Chondrocyte (in vitro differentiated cells): ENCODE measurements around the gene CDC42BPB. TPM values are rescaled to one million over a fixed set of nuclear protein-coding genes. Genes with fewer than 3 reads are reported as not detected.
"Not testable (repeated sequence)": the region's sequence is repeated elsewhere in the genome, so short reads cannot be mapped to it uniquely, and the experiment has no call there.

ENCODE experiments used
- DNase-seq: peaks from one replicate; pipeline ENCODE4 v3.0.0; 2021; ENCODE audit warnings: mixed read lengths, low spot score
- H3K27ac Mint-ChIP-seq: one replicate; pipeline ENCODE4 v1.8.0; 2021; ENCODE audit warnings: mild to moderate bottlenecking, moderate library complexity, mixed read lengths; ENCODE audit not compliant: unreplicated experiment
- H3K27me3 Mint-ChIP-seq: 2 replicates; pipeline ENCODE4 v1.8.0; 2021; ENCODE audit warnings: low read depth, mixed read lengths
- H3K36me3 Mint-ChIP-seq: 2 replicates; pipeline ENCODE4 v1.8.0; 2021; ENCODE audit warnings: low read depth, mixed read lengths
- H3K4me1 Mint-ChIP-seq: 2 replicates; pipeline ENCODE4 v1.8.0; 2021; ENCODE audit warnings: low read depth, mild to moderate bottlenecking, mixed read lengths
- H3K4me3 Mint-ChIP-seq: one replicate; pipeline ENCODE4 v1.8.0; 2021; ENCODE audit warnings: mild to moderate bottlenecking, moderate library complexity, mixed read lengths; ENCODE audit not compliant: unreplicated experiment
- H3K9me3 Mint-ChIP-seq: 2 replicates; pipeline ENCODE4 v1.8.0; 2021; ENCODE audit warnings: low read depth, mixed read lengths
- CTCF ChIP-seq: fragments of 200-600 bp; sonication (generic); IDR thresholded peaks from 2 replicates; pipeline ENCODE4 v1.5.0; 2021; ENCODE audit warnings: antibody characterized with exemption, mild to moderate bottlenecking, moderate library complexity
- total RNA-seq: library from RNA; stranded (reverse); gene quantifications from 3 replicates; pipeline ENCODE4 v1.2.1, GENCODE V29; 2021

CDC42BPB gene
- total RNA-seq, 1 donor from 2014 or later: 106 TPM

DNA sequence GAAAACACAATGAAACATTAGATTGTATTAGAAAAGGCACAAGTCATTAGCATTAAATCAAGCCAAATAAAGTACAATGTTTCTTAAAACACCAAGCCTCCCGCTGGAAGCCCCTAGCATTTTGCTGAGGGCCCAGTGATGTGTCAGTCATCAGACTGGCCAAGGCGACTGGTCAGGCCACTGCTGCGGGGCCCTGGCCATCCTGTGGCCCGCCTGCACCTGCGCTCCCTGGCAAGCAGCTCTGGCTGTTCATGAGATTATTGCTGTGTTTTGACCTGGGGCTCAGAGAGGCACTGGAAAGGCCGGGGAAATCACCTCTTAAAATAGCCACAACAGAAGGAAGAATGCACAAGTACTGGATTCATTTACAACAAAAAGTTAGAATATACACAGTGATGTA is 159.1 kb downstream of the CDC42BPB start:
- H3K27ac Mint-ChIP-seq: no peak overlapping the region
- H3K27me3 Mint-ChIP-seq: no peaks in the 10 kb centered on the region
- H3K4me1 Mint-ChIP-seq: peaks cover 5% of the 10 kb centered on the region
- H3K4me3 Mint-ChIP-seq: no peak overlapping the region
- DNase-seq: peak; percentile 67
- TF ChIP-seq CTCF: no peak
- H3K9me3 Mint-ChIP-seq: no peaks in the 10 kb centered on the region
- peaks cover 20% of the 10 kb centered on the region for H3K36me3 Mint-ChIP-seq

- Mint-ChIP-seq H3K4me1 (peaks cover 12% of the 10 kb centered on the region), H3K27ac (no peak overlapping the region), H3K36me3 (peaks cover 16% of the 10 kb centered on the region), H3K9me3 (no peaks in the 10 kb centered on the region), H3K4me3 (no peak overlapping the region), H3K27me3 (no peaks in the 10 kb centered on the region)
- no peak for TF ChIP-seq CTCF
- no peak for DNase-seq
Measured at GRCh38 chr14:102897299-102898027, 159.9 kb downstream of the CDC42BPB start.

GRCh38 chr14:102896735-102897134 is 160.6 kb downstream of the CDC42BPB start:
- Mint-ChIP-seq H3K36me3 (peaks cover 16% of the 10 kb centered on the region), H3K4me1 (peaks cover 12% of the 10 kb centered on the region)
- H3K9me3 Mint-ChIP-seq, H3K27me3 Mint-ChIP-seq, DNase-seq, H3K27ac Mint-ChIP-seq, H3K4me3 Mint-ChIP-seq: not testable (repeated sequence)

GRCh38 chr14:102893452-102893851 is 163.9 kb downstream of the CDC42BPB start:
- TF ChIP-seq CTCF: no peak
- no peaks in the 10 kb centered on the region for H3K27me3 Mint-ChIP-seq
- H3K27ac Mint-ChIP-seq: peak overlapping the region; percentile 86

DNA sequence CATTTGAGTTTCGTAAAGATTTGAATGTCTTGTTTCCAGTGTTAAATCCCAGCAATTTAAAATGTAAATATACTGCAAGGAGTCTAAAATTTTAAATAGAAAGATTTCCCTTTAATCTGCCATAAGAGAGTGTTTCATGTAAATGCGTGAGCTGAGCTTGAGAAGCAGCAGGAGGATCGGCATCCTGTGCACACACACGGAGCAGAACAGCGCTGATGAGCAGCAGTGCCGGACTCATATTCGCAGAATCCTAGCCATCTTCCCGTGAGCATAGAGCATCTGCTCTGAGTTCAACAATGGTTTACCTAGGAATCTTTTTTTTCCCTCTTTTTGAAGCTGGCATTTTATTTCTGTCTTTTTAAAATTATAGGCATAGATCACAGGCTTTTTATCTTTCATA is 164.7 kb downstream of the CDC42BPB start:
- DNase-seq: no peak
- H3K4me3 Mint-ChIP-seq: no peak overlapping the region
- H3K27me3 Mint-ChIP-seq: no peaks in the 10 kb centered on the region
- peaks cover 8% of the 10 kb centered on the region for H3K36me3 Mint-ChIP-seq
- peaks cover 12% of the 10 kb centered on the region for H3K4me1 Mint-ChIP-seq
- no peak for TF ChIP-seq CTCF
- H3K27ac Mint-ChIP-seq: no peak overlapping the region
- no peaks in the 10 kb centered on the region for H3K9me3 Mint-ChIP-seq

More at GRCh38 chr14:102893452-102893851, 163.9 kb downstream of the CDC42BPB start:
- peaks cover 12% of the 10 kb centered on the region for H3K4me1 Mint-ChIP-seq
- H3K4me3 Mint-ChIP-seq: peak overlapping the region; percentile 44
- H3K9me3 Mint-ChIP-seq: no peaks in the 10 kb centered on the region
- no peak for DNase-seq
- peaks cover 12% of the 10 kb centered on the region for H3K36me3 Mint-ChIP-seq

- DNase-seq: no peak
- Mint-ChIP-seq H3K4me1 (peaks cover 12% of the 10 kb centered on the region), H3K27ac (no peak overlapping the region), H3K9me3 (no peaks in the 10 kb centered on the region), H3K36me3 (peaks cover 12% of the 10 kb centered on the region), H3K4me3 (no peak overlapping the region), H3K27me3 (no peaks in the 10 kb centered on the region)
- TF ChIP-seq CTCF: no peak
Measured at GRCh38 chr14:102891556-102891955, 165.8 kb downstream of the CDC42BPB start.
